ENCODE results near the gene DIP2C.

The DIP2C gene

DNA sequence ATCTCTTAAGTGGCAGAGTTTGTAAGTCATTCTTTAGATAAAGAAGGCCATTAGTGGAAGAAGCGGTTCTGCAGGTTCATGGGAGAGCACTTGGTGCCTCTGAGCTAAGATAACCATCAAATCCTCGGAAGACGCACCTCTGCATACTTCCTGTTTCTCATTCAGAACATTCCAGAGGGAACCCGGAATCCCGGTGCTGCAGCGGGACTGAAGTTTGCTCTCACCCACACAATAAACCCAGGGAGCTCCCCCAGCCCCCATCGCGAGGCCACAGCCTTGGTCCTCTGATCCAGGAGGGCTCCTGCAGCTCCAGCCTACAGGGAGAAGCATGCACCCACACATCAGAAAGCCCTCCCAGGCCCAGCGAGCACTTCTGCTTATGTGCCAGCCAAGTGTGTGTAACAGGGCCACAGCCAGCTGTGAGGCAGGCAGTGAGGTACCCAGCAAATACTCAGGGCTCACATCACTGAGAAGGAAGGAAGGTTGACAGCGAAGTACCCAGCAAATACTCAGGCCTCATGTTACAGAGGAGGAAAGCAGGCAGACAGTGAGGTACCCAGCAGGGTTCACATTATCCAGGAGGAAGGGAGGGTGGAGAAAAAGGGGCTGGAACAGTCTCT, 142.4 kb downstream of the DIP2C start:
- no peaks in the 10 kb centered on the region for H3K9me3 ChIP-seq (ENCODE audit: severe bottlenecking)
- TF ChIP-seq, protein P1, sequence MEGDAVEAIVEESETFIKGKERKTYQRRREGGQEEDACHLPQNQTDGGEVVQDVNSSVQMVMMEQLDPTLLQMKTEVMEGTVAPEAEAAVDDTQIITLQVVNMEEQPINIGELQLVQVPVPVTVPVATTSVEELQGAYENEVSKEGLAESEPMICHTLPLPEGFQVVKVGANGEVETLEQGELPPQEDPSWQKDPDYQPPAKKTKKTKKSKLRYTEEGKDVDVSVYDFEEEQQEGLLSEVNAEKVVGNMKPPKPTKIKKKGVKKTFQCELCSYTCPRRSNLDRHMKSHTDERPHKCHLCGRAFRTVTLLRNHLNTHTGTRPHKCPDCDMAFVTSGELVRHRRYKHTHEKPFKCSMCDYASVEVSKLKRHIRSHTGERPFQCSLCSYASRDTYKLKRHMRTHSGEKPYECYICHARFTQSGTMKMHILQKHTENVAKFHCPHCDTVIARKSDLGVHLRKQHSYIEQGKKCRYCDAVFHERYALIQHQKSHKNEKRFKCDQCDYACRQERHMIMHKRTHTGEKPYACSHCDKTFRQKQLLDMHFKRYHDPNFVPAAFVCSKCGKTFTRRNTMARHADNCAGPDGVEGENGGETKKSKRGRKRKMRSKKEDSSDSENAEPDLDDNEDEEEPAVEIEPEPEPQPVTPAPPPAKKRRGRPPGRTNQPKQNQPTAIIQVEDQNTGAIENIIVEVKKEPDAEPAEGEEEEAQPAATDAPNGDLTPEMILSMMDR (IDR thresholded peaks at IDR 0.05; ENCODE audit: low read depth, low read length), result no peak
- H3K27me3 ChIP-seq (ENCODE audit: insufficient read depth, low read depth, severe bottlenecking), result no peaks in the 10 kb centered on the region
- H3K27ac ChIP-seq, result no peak overlapping the region
- H3K4me3 ChIP-seq (ENCODE audit: low read depth, low read length), result no peak overlapping the region
- no peaks in the 10 kb centered on the region for H3K36me3 ChIP-seq
- DNase-seq, result peak; percentile 13

DNA sequence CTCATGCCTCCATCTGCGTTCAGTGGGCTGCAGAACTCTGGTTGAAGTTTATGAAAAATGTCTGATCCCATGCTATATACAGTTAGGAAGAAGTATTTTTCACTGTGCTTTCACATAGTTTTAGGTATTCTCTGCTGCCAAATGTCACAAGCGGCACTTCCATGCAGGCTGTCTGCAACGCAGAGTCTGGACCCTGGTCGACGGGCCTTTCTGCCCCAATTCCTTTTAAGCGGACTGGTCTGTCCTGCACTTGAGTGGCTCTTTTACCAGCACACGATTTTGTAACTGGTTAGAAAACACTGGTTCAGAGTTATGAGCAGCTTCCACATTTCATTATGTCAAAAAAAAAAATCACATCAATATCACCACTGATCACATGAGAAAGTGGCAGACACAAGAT, 143.0 kb downstream of the DIP2C start:
- TF ChIP-seq, protein P1 (IDR thresholded peaks at IDR 0.05; ENCODE audit: low read depth, low read length), result no peak
- Histone ChIP-seq H3K36me3 (no peaks in the 10 kb centered on the region), H3K27me3 (ENCODE audit: insufficient read depth, low read depth, severe bottlenecking) (no peaks in the 10 kb centered on the region), H3K4me3 (ENCODE audit: low read depth, low read length) (no peak overlapping the region), H3K27ac (no peak overlapping the region), H3K9me3 (ENCODE audit: severe bottlenecking) (no peaks in the 10 kb centered on the region)
- DNase-seq, result no peak

DNA sequence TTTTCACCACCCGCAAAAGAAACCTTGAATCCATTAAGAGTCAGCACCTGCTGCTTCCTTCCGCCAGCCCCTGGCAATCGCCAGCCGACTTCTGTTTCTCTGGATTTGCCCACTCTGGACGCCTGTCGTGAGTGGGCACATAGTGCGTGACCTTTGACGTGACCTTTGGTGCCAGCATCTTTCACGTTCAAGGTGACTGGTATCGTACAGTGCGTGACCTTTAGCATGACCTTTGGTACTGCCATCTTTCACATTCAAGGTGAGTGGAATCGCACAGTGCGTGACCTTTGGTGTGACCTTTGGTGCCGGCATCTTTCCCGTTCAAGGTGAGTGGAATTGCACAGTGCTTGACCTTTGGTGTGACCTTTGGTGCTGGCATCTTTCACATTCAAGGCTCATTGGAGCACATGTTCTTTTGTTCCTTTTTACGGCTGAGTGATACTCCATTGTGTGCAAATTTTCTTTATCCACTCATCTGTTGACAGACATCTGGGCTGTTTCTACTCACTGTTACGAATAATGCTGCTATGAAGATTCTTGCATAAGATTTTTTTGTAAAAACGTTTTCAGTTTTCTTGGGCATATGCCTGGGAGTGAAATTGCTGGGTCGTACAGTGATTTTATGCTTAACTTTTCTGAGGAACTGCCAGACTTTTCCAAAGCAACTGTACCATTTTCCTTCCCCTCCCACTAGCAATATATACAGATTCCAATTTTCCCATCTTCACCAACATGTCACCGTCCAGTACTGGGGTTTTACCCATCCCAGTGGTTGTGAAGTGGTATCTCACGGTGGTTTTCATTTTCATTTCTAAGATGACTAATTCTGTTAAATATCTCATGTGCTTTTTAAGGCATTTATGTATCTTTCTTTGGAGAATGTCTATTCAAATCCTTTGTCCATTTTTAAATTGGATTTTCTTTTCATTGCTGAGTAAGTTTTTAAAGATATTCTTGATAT, 145.3 kb downstream of the DIP2C start:
- Histone ChIP-seq H3K36me3 (no peaks in the 10 kb centered on the region), H3K4me3 (ENCODE audit: low read depth, low read length) (no peak overlapping the region), H3K27me3 (ENCODE audit: insufficient read depth, low read depth, severe bottlenecking) (no peaks in the 10 kb centered on the region), H3K27ac (no peak overlapping the region), H3K9me3 (ENCODE audit: severe bottlenecking) (no peaks in the 10 kb centered on the region)
- DNase-seq, result no peak
- TF ChIP-seq, protein P1 (IDR thresholded peaks at IDR 0.05; ENCODE audit: low read depth, low read length), result no peak

DNA sequence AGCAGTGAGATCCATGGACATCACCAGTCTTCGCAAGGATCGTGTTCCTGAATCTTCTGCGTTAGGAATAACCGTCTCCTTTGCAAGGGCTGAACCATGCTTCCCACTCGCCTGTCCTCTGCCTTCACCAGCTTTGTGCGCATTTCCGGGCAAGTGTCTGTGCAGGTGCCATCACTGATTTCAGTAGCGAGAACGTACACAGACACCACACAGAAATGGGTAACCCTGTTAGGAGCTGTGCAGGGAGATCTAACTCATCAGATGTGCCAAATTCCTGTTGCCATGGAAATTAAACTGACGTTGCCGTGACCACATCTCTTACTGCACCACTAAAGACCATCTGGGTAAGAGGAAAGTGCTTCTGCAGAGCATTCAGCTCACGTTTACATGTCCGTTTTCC, 146.3 kb downstream of the DIP2C start:
- no peaks in the 10 kb centered on the region for H3K27me3 ChIP-seq (ENCODE audit: insufficient read depth, low read depth, severe bottlenecking)
- no peaks in the 10 kb centered on the region for H3K36me3 ChIP-seq
- TF ChIP-seq, protein P1 (IDR thresholded peaks at IDR 0.05; ENCODE audit: low read depth, low read length), result no peak
- no peak overlapping the region for H3K4me3 ChIP-seq (ENCODE audit: low read depth, low read length)
- no peak overlapping the region for H3K27ac ChIP-seq
- H3K9me3 ChIP-seq (ENCODE audit: severe bottlenecking), result no peaks in the 10 kb centered on the region
- no peak for DNase-seq

DNA sequence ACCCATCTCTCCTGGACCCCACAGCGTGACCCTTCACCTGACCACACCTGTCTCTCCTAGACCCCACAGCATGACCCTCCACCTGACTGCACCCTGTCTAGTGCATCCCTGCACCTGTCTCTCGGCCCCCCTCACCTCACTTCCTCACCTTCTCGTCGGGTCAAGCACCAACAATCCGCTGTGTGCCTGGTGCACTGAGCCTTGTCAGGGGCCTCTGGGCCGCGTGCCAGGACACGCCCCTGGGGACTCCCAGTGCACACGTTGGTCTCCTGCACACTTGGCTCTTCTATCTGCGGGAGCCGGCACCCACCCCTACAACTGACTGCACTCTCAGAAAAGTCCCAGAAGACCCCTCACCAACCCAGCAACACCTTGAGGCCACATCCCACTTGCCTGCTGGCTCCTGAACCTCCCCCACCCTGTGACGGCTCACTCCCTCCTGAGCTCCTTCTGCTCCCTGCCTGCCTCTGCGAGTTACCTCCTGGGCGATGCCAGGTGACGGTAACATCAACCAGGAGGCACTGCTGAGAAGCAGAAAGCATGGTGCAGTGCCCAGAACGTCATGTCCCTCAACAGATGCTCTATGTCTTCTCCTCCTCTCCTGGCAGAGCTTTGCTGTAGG, 147.6 kb downstream of the DIP2C start:
- no peak overlapping the region for H3K4me3 ChIP-seq (ENCODE audit: low read depth, low read length)

More for the DNA sequence above, 147.6 kb downstream of the DIP2C start:
- Histone ChIP-seq H3K27ac (no peak overlapping the region), H3K27me3 (ENCODE audit: insufficient read depth, low read depth, severe bottlenecking) (no peaks in the 10 kb centered on the region), H3K36me3 (no peaks in the 10 kb centered on the region), H3K9me3 (ENCODE audit: severe bottlenecking) (no peaks in the 10 kb centered on the region)
- DNase-seq, result no peak
- TF ChIP-seq, protein P1 (IDR thresholded peaks at IDR 0.05; ENCODE audit: low read depth, low read length), result no peak

Measured in WERI-Rb-1 (cell line).